ENCODE results near the gene ENTPD6.

Gene ENTPD6

GRCh38 chr20:25188218-25188617 is 7.3 kb upstream of the ENTPD6 start:
- DNase-seq: no peak

- DNase-seq: no peak
These were observed 4.5 kb upstream of the ENTPD6 start for GRCh38 chr20:25191051-25191450.

- no peak for DNase-seq
These were observed 3.8 kb upstream of the ENTPD6 start for GRCh38 chr20:25191689-25192088.

- DNase-seq: no peak
These were observed 1.7 kb upstream of the ENTPD6 start for GRCh38 chr20:25193843-25194242.

- DNase-seq: no peak
These were observed 1.1 kb upstream of the ENTPD6 start for GRCh38 chr20:25194333-25194972.

GRCh38 chr20:25195962-25196785 is 662 bp downstream of the ENTPD6 start:
- peak; percentile 13 for DNase-seq

- no peak for DNase-seq
These were observed 1.2 kb downstream of the ENTPD6 start for GRCh38 chr20:25196786-25197120.

- no peak for DNase-seq
These were observed 1.8 kb downstream of the ENTPD6 start for GRCh38 chr20:25197183-25197869.

- no peak for DNase-seq
These were observed 2.3 kb downstream of the ENTPD6 start for GRCh38 chr20:25197870-25198190.

GRCh38 chr20:25198663-25199383 is 3.3 kb downstream of the ENTPD6 start:
- DNase-seq: no peak

GRCh38 chr20:25199473-25200260 is 4.2 kb downstream of the ENTPD6 start:
- no peak for DNase-seq

GRCh38 chr20:25203089-25203488 is 7.6 kb downstream of the ENTPD6 start:
- DNase-seq: no peak

- DNase-seq: no peak
These were observed 8.4 kb downstream of the ENTPD6 start for GRCh38 chr20:25203871-25204320.

GRCh38 chr20:25204550-25205276 is 9.2 kb downstream of the ENTPD6 start:
- no peak for DNase-seq

GRCh38 chr20:25205277-25206062 is 10.0 kb downstream of the ENTPD6 start:
- no peak for DNase-seq

- no peak for DNase-seq
These were observed 10.5 kb downstream of the ENTPD6 start for GRCh38 chr20:25206063-25206403.

GRCh38 chr20:25206548-25206947 is 11.0 kb downstream of the ENTPD6 start:
- DNase-seq: no peak

GRCh38 chr20:25207149-25207959 is 11.8 kb downstream of the ENTPD6 start:
- no peak for DNase-seq

GRCh38 chr20:25207960-25208534 is 12.5 kb downstream of the ENTPD6 start:
- no peak for DNase-seq

- DNase-seq: no peak
These were observed 13.9 kb downstream of the ENTPD6 start for GRCh38 chr20:25209400-25209799.
